Suprapubic skin (tissue), 4 donors: Measurements from ENCODE around the gene LGR4.
A peak's percentile ranks its signal among the peaks of the same experiment; 100 is the strongest.

Source experiments
- CTCF ChIP-seq, 2 donors: fragments of 200-600 bp in 1 of 2; fragments of 450-650 bp in 1 of 2; sonication (generic) in 1 of 2; IDR thresholded peaks; one replicate each; pipeline ENCODE4 v1.5.1; 2016 to 2019; ENCODE audit warnings: antibody characterized with exemption in 2 of 2, mild to moderate bottlenecking in 1 of 2, moderate library complexity in 1 of 2
- EP300 ChIP-seq: sonication (generic); formaldehyde crosslinking; IDR thresholded peaks from one replicate; pipeline ENCODE4 v1.6.1; 2017; ENCODE audit warnings: antibody characterized with exemption
- POLR2A ChIP-seq, 2 donors: fragments of 450-650 bp; IDR thresholded peaks; one replicate each; pipeline ENCODE4 v1.6.1; 2017; ENCODE audit warnings: antibody characterized with exemption in 2 of 2, mild to moderate bottlenecking in 2 of 2, moderate library complexity in 2 of 2
- POLR2AphosphoS5 ChIP-seq, 3 donors: sonication (generic); formaldehyde crosslinking; IDR thresholded peaks; one replicate each; pipeline ENCODE4 v1.6.1; 2017; ENCODE audit warnings: antibody characterized with exemption in 3 of 3

GRCh38 chr11:27506200-27507182, 33.9 kb upstream of the LGR4 start, which contains the start of gene LIN7C:
- TF ChIP-seq CTCF (IDR thresholded peaks at IDR 0.05): no peak
- peak; percentile 71 to 93 for TF ChIP-seq POLR2A (IDR thresholded peaks at IDR 0.05)
- TF ChIP-seq POLR2AphosphoS5 (IDR thresholded peaks at IDR 0.05): peak in 2 of 3 donors; percentile 43 to 77
- no peak for TF ChIP-seq EP300
